GM19372 (cell line): Measurements from ENCODE around the gene RMDN2.

Experiments used
- ATAC-seq: cut with Tn5 transposase; IDR thresholded peaks from one replicate; pipeline ENCODE4 v1.9.1; 2021; ENCODE audit warnings: mild to moderate bottlenecking, low read depth, moderate library complexity; ENCODE audit not compliant: unreplicated experiment

The RMDN2 gene

GRCh38 chr2:37925063-37925897 is at the start of gene RMDN2:
RMDN2 (plus strand) TSS chr2:37925287; CDS start chr2:37929278, 3,991 bp downstream.
- peak; percentile 85 for ATAC-seq

GRCh38 chr2:37875403-37875906 is 49.6 kb upstream of the RMDN2 start:
- ATAC-seq, result no peak

GRCh38 chr2:37876227-37876626 is 48.9 kb upstream of the RMDN2 start:
- ATAC-seq, result no peak

- no peak for ATAC-seq
Observed at GRCh38 chr2:37877457-37878315, 47.4 kb upstream of the RMDN2 start.

- ATAC-seq, result no peak
Observed at GRCh38 chr2:37878536-37878935, 46.6 kb upstream of the RMDN2 start.

GRCh38 chr2:37880551-37880950 is 44.5 kb upstream of the RMDN2 start:
- no peak for ATAC-seq

GRCh38 chr2:37881397-37881796 is 43.7 kb upstream of the RMDN2 start:
- no peak for ATAC-seq

GRCh38 chr2:37882036-37882435 is 43.1 kb upstream of the RMDN2 start:
- ATAC-seq, result no peak

- no peak for ATAC-seq
Observed at GRCh38 chr2:37883518-37883917, 41.6 kb upstream of the RMDN2 start.

- ATAC-seq, result no peak
Observed at GRCh38 chr2:37885329-37885993, 39.6 kb upstream of the RMDN2 start.

GRCh38 chr2:37886745-37887144 is 38.3 kb upstream of the RMDN2 start:
- ATAC-seq, result no peak

GRCh38 chr2:37887286-37887685 is 37.8 kb upstream of the RMDN2 start:
- no peak for ATAC-seq

- ATAC-seq, result no peak
Observed at GRCh38 chr2:37890893-37891495, 34.1 kb upstream of the RMDN2 start.

- no peak for ATAC-seq
Observed at GRCh38 chr2:37891846-37892435, 33.1 kb upstream of the RMDN2 start.

GRCh38 chr2:37892436-37893114 is 32.5 kb upstream of the RMDN2 start:
- peak; percentile 72 for ATAC-seq

- no peak for ATAC-seq
Observed at GRCh38 chr2:37893327-37893726, 31.8 kb upstream of the RMDN2 start.

- no peak for ATAC-seq
Observed at GRCh38 chr2:37894047-37894446, 31.0 kb upstream of the RMDN2 start.

- ATAC-seq, result no peak
Observed at GRCh38 chr2:37894601-37895000, 30.5 kb upstream of the RMDN2 start.

- no peak for ATAC-seq
Observed at GRCh38 chr2:37895140-37895539, 29.9 kb upstream of the RMDN2 start.
